BE2C (cell line): Measurements from ENCODE around the gene RELN.
A peak's percentile ranks its signal among the peaks of the same experiment; 100 is the strongest.

Source experiments
- DNase-seq: peaks from one replicate; pipeline ENCODE4 v3.0.0-alpha.2; 2020
- H3K27me3 ChIP-seq: fragments of 250-450 bp; sonication (Bioruptor Pico); 2 replicates; pipeline ENCODE4 v1.5.1; 2020; ENCODE audit warnings: mild to moderate bottlenecking
- H3K36me3 ChIP-seq: fragments of 250-450 bp; sonication (Bioruptor Pico); 2 replicates; pipeline ENCODE4 v1.5.1; 2020; ENCODE audit warnings: mild to moderate bottlenecking
- H3K4me1 ChIP-seq: fragments of 250-450 bp; sonication (Bioruptor Pico); 2 replicates; pipeline ENCODE4 v1.5.1; 2020
- H3K4me3 ChIP-seq: 2 replicates; pipeline ENCODE4 v1.5.1; 2011; ENCODE audit warnings: low read depth, low read length
- H3K9me3 ChIP-seq: fragments of 250-450 bp; sonication (Bioruptor Pico); 2 replicates; pipeline ENCODE4 v1.5.1; 2020
- TF ChIP-seq, protein P1 (sequence below): IDR thresholded peaks from 2 replicates; pipeline ENCODE4 v1.5.1; 2012; ENCODE audit warnings: mild to moderate bottlenecking, low read depth, low read length

The RELN gene

DNA sequence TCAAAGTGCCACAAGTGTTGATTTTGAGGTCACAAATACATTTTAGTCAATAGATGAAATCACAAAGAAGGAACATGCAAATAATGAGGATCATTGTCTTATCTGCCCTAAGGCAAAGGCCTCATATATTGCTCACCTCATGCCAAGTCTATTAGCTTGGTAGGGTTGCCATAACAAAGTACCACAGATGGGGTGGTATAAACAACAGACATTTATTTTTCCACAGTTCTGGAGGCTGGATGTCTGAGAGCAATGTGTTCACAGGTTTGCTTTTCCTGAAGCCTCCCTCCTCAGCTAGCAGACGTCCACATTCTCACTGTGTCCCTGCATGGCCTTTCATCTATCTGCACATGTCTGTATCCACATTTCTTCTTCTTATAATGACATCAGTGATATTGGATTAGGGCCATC is 59.6 kb downstream of the RELN start:
- peak; percentile 69 for DNase-seq
- 0 out of 2 replicates have a peak, but pooled peaks cover 2% of the 10 kb centered on the region for H3K36me3 ChIP-seq
- peaks cover 25% of the 10 kb centered on the region for H3K4me1 ChIP-seq
- H3K9me3 ChIP-seq = no peaks in the 10 kb centered on the region
- TF ChIP-seq, protein P1, sequence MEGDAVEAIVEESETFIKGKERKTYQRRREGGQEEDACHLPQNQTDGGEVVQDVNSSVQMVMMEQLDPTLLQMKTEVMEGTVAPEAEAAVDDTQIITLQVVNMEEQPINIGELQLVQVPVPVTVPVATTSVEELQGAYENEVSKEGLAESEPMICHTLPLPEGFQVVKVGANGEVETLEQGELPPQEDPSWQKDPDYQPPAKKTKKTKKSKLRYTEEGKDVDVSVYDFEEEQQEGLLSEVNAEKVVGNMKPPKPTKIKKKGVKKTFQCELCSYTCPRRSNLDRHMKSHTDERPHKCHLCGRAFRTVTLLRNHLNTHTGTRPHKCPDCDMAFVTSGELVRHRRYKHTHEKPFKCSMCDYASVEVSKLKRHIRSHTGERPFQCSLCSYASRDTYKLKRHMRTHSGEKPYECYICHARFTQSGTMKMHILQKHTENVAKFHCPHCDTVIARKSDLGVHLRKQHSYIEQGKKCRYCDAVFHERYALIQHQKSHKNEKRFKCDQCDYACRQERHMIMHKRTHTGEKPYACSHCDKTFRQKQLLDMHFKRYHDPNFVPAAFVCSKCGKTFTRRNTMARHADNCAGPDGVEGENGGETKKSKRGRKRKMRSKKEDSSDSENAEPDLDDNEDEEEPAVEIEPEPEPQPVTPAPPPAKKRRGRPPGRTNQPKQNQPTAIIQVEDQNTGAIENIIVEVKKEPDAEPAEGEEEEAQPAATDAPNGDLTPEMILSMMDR = no peak
- no peak overlapping the region for H3K4me3 ChIP-seq
- H3K27me3 ChIP-seq = no peaks in the 10 kb centered on the region

DNA sequence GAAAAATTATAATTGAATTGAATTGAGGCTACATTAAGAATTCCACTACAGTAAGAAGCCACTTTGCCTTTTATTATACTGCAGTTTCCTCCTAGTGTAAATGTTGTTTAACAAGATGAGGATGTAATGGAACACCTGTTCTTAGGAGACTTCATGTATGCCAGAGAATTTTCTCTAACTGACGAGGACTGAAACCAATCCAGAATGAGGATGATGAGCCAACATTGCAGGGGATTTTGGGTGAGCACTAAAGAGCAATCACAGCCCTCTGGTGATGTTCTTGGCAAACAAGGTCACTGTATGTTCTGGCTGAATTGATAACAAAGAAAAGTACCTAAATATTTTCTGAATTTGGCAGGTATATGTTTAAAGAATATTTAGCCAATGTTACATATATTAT is 60.9 kb downstream of the RELN start:
- no peaks in the 10 kb centered on the region for H3K36me3 ChIP-seq
- no peaks in the 10 kb centered on the region for H3K9me3 ChIP-seq
- DNase-seq = no peak
- H3K4me1 ChIP-seq = peaks cover 13% of the 10 kb centered on the region
- TF ChIP-seq, protein P1 = no peak
- no peaks in the 10 kb centered on the region for H3K27me3 ChIP-seq
- no peak overlapping the region for H3K4me3 ChIP-seq

DNA sequence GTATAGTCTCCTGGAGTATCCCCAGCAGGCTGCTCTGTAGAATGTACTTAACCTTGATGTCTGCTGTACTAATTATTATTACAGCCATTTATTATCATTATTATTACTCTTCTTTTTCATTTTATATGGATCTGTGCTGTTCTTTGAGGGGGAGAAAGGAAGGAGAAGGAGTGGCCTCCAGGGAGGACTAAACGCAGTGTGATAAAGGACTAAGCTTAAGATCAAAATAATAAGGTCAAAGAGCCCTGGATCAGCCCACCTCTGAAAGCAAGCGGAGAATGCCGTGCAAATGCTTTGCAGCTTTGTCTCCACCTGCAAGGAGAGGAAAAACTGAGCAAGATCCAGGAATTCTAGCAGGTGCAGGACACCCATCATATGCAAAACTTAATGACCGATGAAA is 65.3 kb downstream of the RELN start:
- TF ChIP-seq, protein P1 = no peak
- Histone ChIP-seq H3K27me3 (no peaks in the 10 kb centered on the region), H3K4me1 (peaks cover 12% of the 10 kb centered on the region), H3K9me3 (no peaks in the 10 kb centered on the region), H3K36me3 (no peaks in the 10 kb centered on the region; the same call in 1 of the 2 replicates), H3K4me3 (no peak overlapping the region)
- DNase-seq = no peak

DNA sequence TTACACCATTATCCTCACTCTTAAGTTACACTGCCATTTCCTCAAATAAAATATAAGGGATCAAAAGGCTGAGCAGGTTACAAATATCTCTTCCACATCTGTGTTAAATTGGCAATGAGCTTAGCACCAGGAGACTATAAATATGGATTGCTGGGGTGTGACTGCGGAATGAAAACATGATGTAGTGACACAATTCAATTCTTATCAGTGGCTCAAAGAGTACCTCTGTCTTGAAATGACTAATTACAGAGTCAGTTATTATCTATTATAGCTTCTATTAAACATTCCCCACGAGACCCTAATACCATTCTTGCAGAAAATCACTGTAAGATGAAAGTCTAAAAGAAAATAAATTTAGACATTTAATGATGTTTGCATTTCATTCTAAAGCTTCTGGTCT is 67.1 kb downstream of the RELN start:
- TF ChIP-seq, protein P1 = no peak
- Histone ChIP-seq H3K9me3 (no peaks in the 10 kb centered on the region), H3K4me1 (peaks cover 8% of the 10 kb centered on the region; the same call in 1 of the 2 replicates), H3K36me3 (no peaks in the 10 kb centered on the region; the same call in 1 of the 2 replicates), H3K4me3 (no peak overlapping the region), H3K27me3 (no peaks in the 10 kb centered on the region)
- DNase-seq = no peak

DNA sequence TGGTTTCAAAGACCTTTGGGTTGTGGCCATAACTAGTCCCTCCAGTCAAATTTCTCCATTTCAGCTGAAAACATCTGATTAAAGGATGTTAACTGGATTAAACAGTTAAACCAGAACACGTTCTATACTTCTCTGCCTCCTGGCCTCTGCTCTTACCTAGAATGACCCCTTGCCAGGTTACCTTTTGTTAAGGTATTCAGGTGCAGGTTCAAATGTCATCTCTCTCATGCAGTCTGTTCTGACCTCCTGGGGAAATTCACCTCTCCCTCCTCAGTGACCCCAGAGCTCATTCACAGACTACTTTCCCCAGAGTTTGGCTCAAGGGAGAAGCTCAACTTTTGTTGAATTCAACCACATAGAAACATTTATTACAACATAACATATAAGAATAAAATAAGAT is 67.8 kb downstream of the RELN start:
- no peak for DNase-seq
- TF ChIP-seq, protein P1 = no peak
- no peaks in the 10 kb centered on the region for H3K9me3 ChIP-seq
- H3K4me1 ChIP-seq = peaks cover 8% of the 10 kb centered on the region; the same call in 1 of the 2 replicates
- no peaks in the 10 kb centered on the region for H3K27me3 ChIP-seq
- no peak overlapping the region for H3K4me3 ChIP-seq
- H3K36me3 ChIP-seq = peaks cover 2% of the 10 kb centered on the region

DNA sequence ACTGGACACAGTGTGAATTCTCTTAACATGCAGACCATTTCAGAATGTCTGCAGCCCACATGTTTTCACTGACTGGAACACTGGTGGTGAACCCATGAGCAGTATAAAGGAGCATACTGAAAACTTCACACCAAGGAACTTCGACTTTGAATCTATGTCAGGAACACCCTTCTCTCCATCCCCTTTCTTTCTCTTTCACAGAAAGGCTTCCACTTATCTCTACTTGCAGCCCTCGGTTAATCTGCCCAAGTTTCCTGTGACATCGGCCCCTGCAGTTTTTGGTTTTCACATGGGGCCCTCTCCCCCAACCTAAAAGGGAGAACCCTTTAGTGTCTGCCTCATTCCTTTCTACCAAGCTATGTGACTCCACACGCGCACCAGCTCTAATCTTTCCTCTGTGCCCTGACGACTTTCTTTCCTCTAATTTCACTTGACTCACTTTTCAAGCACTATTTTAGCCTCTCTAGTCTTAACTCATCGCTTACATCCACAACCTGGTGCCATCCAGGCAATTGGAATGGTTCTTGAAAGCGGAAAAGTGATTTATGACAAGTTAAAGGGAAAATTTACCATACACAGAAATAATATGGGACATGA is 70.1 kb downstream of the RELN start:
- no peaks in the 10 kb centered on the region for H3K27me3 ChIP-seq
- no peak overlapping the region for H3K4me3 ChIP-seq
- TF ChIP-seq, protein P1 = no peak
- no peaks in the 10 kb centered on the region for H3K9me3 ChIP-seq
- H3K36me3 ChIP-seq = peaks cover 3% of the 10 kb centered on the region
- H3K4me1 ChIP-seq = peaks cover 8% of the 10 kb centered on the region; the same call in 1 of the 2 replicates
- DNase-seq = no peak
